Keratinocyte (primary cell): ENCODE measurements around the gene PRMT1.

ENCODE experiments used
- EZH2 ChIP-seq: IDR thresholded peaks from one replicate; pipeline ENCODE4 v1.6.1; 2012; ENCODE audit warnings: inconsistent platforms, mild to moderate bottlenecking, low read length, moderate library complexity
- TF ChIP-seq, protein P1 (sequence below), 3 experiments: IDR thresholded peaks in 1 of 3; conservative IDR thresholded peaks in 1 of 3; optimal IDR thresholded peaks in 1 of 3; 2 replicates in 2 of 3; 3 replicates in 1 of 3; pipeline versions ENCODE3 to v1.5.1; 2011; ENCODE audit warnings: low read length in 3 of 3, mild to moderate bottlenecking in 3 of 3, moderate library complexity in 2 of 3, control low read depth in 1 of 3, inconsistent platforms in 1 of 3; ENCODE audit not compliant: insufficient read depth in 2 of 3; ENCODE audit errors: extremely low read depth in 1 of 3

DNA sequence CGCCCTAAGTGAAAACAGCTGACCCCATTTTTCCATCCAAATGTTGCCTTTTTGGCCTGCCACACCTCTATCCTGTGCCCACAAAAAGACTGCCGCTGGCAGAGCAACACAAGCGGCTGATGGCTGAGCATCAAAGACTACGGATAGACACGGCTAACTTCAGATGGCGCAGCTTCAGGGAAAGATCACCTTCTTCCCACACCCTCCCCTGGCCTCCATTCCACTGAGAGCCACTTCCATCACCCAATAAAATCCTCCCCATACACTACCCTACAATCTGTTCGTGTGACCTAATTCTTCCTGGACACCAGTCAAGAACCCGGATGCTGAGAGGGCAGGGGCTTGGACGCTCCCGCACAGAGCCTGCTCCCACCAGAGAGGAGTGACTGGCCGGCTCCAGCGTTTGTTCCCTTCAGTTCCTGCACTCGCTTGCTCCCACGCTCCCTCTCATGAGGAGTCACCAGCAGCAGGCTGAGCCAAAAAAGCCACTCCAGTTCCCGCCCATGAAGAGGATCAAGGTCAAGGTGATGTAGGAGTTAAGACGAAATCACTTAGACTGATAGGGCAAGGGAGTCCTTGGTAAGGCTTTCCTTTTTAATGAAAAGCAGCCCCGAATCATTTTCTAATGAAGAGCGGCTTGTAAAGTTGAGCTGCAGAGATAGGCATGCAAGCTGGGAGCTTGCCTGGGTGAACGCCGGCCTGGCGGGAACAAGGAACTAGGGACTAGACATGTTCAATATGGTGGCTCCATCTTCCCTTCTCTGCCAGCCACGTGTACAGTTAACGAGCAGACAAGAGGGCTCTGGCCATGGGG lies 50.4 kb downstream of the PRMT1 start:
- TF ChIP-seq EZH2, result no peak
- TF ChIP-seq, protein P1, sequence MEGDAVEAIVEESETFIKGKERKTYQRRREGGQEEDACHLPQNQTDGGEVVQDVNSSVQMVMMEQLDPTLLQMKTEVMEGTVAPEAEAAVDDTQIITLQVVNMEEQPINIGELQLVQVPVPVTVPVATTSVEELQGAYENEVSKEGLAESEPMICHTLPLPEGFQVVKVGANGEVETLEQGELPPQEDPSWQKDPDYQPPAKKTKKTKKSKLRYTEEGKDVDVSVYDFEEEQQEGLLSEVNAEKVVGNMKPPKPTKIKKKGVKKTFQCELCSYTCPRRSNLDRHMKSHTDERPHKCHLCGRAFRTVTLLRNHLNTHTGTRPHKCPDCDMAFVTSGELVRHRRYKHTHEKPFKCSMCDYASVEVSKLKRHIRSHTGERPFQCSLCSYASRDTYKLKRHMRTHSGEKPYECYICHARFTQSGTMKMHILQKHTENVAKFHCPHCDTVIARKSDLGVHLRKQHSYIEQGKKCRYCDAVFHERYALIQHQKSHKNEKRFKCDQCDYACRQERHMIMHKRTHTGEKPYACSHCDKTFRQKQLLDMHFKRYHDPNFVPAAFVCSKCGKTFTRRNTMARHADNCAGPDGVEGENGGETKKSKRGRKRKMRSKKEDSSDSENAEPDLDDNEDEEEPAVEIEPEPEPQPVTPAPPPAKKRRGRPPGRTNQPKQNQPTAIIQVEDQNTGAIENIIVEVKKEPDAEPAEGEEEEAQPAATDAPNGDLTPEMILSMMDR (optimal IDR thresholded peaks at IDR 0.05 in 1 of 3, IDR thresholded peaks at IDR 0.05 in 1 of 3, conservative IDR thresholded peaks at IDR 0.05 in 1 of 3; ENCODE audit: extremely low read depth in 1 of 3, insufficient read depth in 2 of 3, low read length in 3 of 3), result no peak
